ENCODE measurements around the gene KBTBD13.

DNA sequence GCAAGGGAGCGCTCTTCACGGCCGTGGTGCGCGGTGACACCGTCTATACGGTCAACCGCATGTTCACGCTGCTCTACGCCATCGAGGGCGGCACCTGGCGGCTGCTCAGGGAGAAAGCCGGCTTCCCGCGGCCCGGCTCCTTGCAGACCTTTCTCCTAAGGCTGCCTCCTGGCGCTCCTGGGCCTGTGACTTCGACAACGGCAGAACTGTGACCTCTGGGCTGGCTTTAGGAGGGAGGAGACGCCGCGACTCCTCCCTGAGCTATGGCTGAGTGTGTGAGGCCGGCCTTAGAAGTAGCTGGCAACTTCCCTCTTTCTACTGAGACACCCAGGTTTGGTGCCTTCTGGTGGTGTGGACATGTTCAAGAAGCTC lies 1.4 kb downstream of the KBTBD13 start:
- TF ChIP-seq, protein P1, sequence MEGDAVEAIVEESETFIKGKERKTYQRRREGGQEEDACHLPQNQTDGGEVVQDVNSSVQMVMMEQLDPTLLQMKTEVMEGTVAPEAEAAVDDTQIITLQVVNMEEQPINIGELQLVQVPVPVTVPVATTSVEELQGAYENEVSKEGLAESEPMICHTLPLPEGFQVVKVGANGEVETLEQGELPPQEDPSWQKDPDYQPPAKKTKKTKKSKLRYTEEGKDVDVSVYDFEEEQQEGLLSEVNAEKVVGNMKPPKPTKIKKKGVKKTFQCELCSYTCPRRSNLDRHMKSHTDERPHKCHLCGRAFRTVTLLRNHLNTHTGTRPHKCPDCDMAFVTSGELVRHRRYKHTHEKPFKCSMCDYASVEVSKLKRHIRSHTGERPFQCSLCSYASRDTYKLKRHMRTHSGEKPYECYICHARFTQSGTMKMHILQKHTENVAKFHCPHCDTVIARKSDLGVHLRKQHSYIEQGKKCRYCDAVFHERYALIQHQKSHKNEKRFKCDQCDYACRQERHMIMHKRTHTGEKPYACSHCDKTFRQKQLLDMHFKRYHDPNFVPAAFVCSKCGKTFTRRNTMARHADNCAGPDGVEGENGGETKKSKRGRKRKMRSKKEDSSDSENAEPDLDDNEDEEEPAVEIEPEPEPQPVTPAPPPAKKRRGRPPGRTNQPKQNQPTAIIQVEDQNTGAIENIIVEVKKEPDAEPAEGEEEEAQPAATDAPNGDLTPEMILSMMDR (IDR thresholded peaks at IDR 0.05) = peak in 2 of 3 experiments; percentile 10 to 23
- no peak for TF ChIP-seq POLR2A (IDR thresholded peaks at IDR 0.05)

All from testis (tissue), 2 donors.